Osteocyte (in vitro differentiated cells): ENCODE data around the gene SOX11. TPM values are rescaled to one million over a fixed set of nuclear protein-coding genes. Genes with fewer than 3 reads are reported as not detected.

ENCODE experiments used
- DNase-seq: peaks from one replicate; pipeline ENCODE4 v3.0.0; 2021; ENCODE audit warnings: mixed read lengths; ENCODE audit not compliant: unreplicated experiment; ENCODE audit errors: extremely low spot score
- H3K27ac Mint-ChIP-seq: one replicate; pipeline ENCODE4 v1.8.0; 2021; ENCODE audit warnings: mild to moderate bottlenecking, mixed read lengths; ENCODE audit not compliant: unreplicated experiment
- H3K27me3 Mint-ChIP-seq: one replicate; pipeline ENCODE4 v1.8.0; 2021; ENCODE audit warnings: mixed read lengths; ENCODE audit not compliant: unreplicated experiment
- H3K36me3 Mint-ChIP-seq: one replicate; pipeline ENCODE4 v1.8.0; 2021; ENCODE audit warnings: mixed read lengths; ENCODE audit not compliant: unreplicated experiment
- H3K4me1 Mint-ChIP-seq: one replicate; pipeline ENCODE4 v1.8.0; 2021; ENCODE audit warnings: mixed read lengths; ENCODE audit not compliant: unreplicated experiment
- H3K4me3 Mint-ChIP-seq: one replicate; pipeline ENCODE4 v1.8.0; 2021; ENCODE audit warnings: mild to moderate bottlenecking, moderate library complexity, mixed read lengths; ENCODE audit not compliant: unreplicated experiment
- H3K9me3 Mint-ChIP-seq: one replicate; pipeline ENCODE4 v1.8.0; 2021; ENCODE audit warnings: mixed read lengths; ENCODE audit not compliant: unreplicated experiment
- total RNA-seq: library from RNA; stranded (reverse); gene quantifications from 2 replicates; pipeline ENCODE4 v1.2.1, GENCODE V29; 2021
- TF ChIP-seq, protein P1 (sequence below): fragments of 200-600 bp; sonication (generic); IDR thresholded peaks from 2 replicates; pipeline ENCODE4 v1.5.0; 2021; ENCODE audit warnings: antibody characterized with exemption, mild to moderate bottlenecking, moderate library complexity

The SOX11 gene
- total RNA-seq, 1 donor from 2014 or later, result 71.7 TPM

DNA sequence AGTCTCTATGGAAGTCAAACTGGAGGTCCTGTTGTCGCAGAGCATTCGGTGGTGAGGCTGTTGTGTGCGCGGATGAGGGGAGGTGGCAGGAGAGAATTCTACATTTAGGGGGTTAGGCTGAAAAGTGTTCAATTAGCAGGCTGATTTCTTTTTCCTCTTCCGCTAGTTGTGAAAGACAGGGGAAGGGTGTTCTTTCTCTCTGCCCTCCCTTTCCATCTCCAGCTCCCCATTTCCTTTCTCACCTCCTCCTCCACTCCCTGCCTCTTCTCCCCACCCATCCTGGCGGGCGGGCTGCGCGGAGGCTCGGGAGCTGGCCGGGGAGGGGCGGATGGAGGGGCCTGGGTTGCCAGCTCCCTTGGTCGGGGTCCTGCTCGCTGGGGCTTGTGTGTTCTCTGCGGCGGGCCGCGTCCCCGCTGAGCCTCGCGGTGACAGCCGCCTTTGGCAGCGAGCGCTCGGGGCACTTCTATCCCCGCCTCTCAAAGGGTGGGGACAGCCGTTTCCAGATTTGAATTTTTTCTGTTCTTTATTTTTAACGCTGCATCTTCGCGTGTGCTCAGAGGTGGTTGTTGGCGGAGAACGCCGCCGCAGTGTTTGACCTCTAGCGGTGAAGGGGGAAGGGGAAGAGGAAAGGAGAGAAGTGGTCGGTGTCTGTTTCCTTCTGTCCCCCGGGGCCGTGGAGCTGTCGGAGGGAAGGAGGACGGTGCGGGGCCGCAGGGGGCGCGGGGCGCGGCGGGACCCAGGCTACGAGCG is 3.6 kb downstream of the SOX11 start:
- Mint-ChIP-seq H3K36me3 (peaks cover 23% of the 10 kb centered on the region), H3K27ac (peak overlapping the region; percentile 96), H3K4me1 (peaks cover 40% of the 10 kb centered on the region), H3K9me3 (no peaks in the 10 kb centered on the region), H3K4me3 (peak overlapping the region; percentile 99), H3K27me3 (no peaks in the 10 kb centered on the region)
- TF ChIP-seq, protein P1, sequence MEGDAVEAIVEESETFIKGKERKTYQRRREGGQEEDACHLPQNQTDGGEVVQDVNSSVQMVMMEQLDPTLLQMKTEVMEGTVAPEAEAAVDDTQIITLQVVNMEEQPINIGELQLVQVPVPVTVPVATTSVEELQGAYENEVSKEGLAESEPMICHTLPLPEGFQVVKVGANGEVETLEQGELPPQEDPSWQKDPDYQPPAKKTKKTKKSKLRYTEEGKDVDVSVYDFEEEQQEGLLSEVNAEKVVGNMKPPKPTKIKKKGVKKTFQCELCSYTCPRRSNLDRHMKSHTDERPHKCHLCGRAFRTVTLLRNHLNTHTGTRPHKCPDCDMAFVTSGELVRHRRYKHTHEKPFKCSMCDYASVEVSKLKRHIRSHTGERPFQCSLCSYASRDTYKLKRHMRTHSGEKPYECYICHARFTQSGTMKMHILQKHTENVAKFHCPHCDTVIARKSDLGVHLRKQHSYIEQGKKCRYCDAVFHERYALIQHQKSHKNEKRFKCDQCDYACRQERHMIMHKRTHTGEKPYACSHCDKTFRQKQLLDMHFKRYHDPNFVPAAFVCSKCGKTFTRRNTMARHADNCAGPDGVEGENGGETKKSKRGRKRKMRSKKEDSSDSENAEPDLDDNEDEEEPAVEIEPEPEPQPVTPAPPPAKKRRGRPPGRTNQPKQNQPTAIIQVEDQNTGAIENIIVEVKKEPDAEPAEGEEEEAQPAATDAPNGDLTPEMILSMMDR, result no peak
- DNase-seq, result no peak

GRCh38 chr2:5696404-5696944 is 4.3 kb downstream of the SOX11 start:
- no peak for DNase-seq
- peak overlapping the region; percentile 99 for H3K4me3 Mint-ChIP-seq
- peaks cover 28% of the 10 kb centered on the region for H3K36me3 Mint-ChIP-seq
- no peaks in the 10 kb centered on the region for H3K27me3 Mint-ChIP-seq
- TF ChIP-seq, protein P1, result no peak
- H3K4me1 Mint-ChIP-seq, result peaks cover 43% of the 10 kb centered on the region
- H3K9me3 Mint-ChIP-seq, result no peaks in the 10 kb centered on the region
- peak overlapping the region; percentile 96 for H3K27ac Mint-ChIP-seq

GRCh38 chr2:5696945-5697521 is 4.8 kb downstream of the SOX11 start:
- peak overlapping the region; percentile 85 for H3K27ac Mint-ChIP-seq
- peaks cover 45% of the 10 kb centered on the region for H3K4me1 Mint-ChIP-seq
- H3K36me3 Mint-ChIP-seq, result peaks cover 33% of the 10 kb centered on the region
- DNase-seq, result no peak
- TF ChIP-seq, protein P1, result no peak
- H3K27me3 Mint-ChIP-seq, result no peaks in the 10 kb centered on the region
- H3K4me3 Mint-ChIP-seq, result peak overlapping the region; percentile 82
- H3K9me3 Mint-ChIP-seq, result no peaks in the 10 kb centered on the region

DNA sequence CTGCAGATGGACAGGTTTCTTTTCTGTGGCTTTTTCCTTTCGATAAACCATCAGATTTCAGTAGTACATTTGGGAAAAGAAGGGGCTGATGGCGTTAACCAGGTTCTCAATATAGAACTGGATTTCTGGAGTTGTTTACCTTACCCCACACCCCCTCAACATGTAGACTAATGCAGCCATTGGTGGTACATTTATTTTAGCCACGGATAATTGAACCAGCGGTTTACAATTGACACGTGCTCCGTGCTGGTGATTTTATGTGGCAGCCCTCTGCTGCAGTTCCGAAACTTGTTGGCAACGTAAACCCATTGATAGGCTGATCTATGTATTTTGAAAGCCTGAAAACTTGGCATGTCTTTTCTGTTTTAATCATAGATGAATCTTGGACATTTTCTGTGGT is 5.4 kb downstream of the SOX11 start:
- DNase-seq, result no peak
- Mint-ChIP-seq H3K4me3 (peak overlapping the region; percentile 82), H3K27me3 (no peaks in the 10 kb centered on the region), H3K4me1 (peaks cover 47% of the 10 kb centered on the region), H3K36me3 (peaks cover 37% of the 10 kb centered on the region), H3K9me3 (no peaks in the 10 kb centered on the region), H3K27ac (peak overlapping the region; percentile 85)
- TF ChIP-seq, protein P1, result no peak

DNA sequence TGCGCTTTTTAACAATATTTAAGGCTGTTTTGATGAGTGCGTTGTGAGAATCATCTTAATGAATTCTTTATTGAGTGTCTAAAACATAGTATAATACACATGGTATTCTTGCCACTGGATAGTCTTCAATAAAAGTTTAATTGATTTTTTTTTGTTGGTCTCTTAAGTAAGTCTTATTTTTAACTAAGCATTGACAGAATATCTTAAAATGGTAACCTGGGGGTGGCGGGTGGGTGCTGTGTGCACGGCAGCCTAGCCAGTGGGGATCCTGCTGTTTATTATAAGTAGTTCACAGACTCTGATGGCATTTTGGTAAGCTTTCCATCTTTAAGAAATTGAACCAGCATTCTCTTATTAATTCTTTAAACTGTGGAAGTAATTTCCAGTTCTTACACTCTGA is 6.0 kb downstream of the SOX11 start:
- TF ChIP-seq, protein P1, result no peak
- H3K4me3 Mint-ChIP-seq, result peak overlapping the region; percentile 82
- peak overlapping the region; percentile 85 for H3K27ac Mint-ChIP-seq
- H3K36me3 Mint-ChIP-seq, result peaks cover 42% of the 10 kb centered on the region
- H3K9me3 Mint-ChIP-seq, result no peaks in the 10 kb centered on the region
- DNase-seq, result no peak
- no peaks in the 10 kb centered on the region for H3K27me3 Mint-ChIP-seq
- peaks cover 52% of the 10 kb centered on the region for H3K4me1 Mint-ChIP-seq
